HepG2 (cell line): ENCODE results near the gene CTAGE8. TPM values are rescaled to one million over a fixed set of nuclear protein-coding genes. Genes with fewer than 3 reads are reported as not detected.
"Not testable (repeated sequence)": the region's sequence is repeated elsewhere in the genome, so short reads cannot be mapped to it uniquely, and the experiment has no call there.

Source experiments
- ATAC-seq: fragments of 200-7000 bp; cut with Tn5 transposase; 3 replicates; pipeline ENCODE4 v1.9.1; 2020; ENCODE audit warnings: mild to moderate bottlenecking, moderate library complexity
- BruUV-seq: library from RNA; stranded (reverse); fragments of 400-500 nt; replicated peaks from 2 replicates; lab custom pipeline; 2021; lab: Mats Ljungman, UMichigan
- CTCF ChIA-PET: fragments of 300-600 bp; formaldehyde crosslinking; extraction: SDS; loops from one replicate; lab custom pipeline; 2021; ENCODE audit warnings: low total read pairs, inconsistent platforms, low intra/inter-chr PET ratio; lab: Yijun Ruan, JAX
- POLR2A ChIA-PET: fragments of 350-600 bp; sonication (Branson Sonifier 250); formaldehyde crosslinking; loops from one replicate; lab custom pipeline; 2020; ENCODE audit warnings: antibody characterized with exemption, inconsistent platforms; lab: Yijun Ruan, JAX
- DNase-seq: peaks from one replicate; pipeline ENCODE4 v3.0.0-alpha.2; 2015; ENCODE audit warnings: low spot score
- FAIRE-seq: peaks from 3 replicates; lab custom pipeline; 2011; peaks lifted over from hg19 to GRCh38; lab: Jason Lieb, UNC
- H2AFZ ChIP-seq: one replicate; pipeline ENCODE4 v1.6.1; 2011; ENCODE audit warnings: low read length, inconsistent platforms
- H3K27ac ChIP-seq: fragments of 300-600 bp; 3 replicates; pipeline ENCODE4 v1.8.0; 2011; ENCODE audit warnings: mixed run types, mild to moderate bottlenecking, mixed read lengths, low read length, inconsistent platforms; ENCODE audit not compliant: insufficient read depth; ENCODE audit errors: extremely low read length
- H3K27me3 ChIP-seq, 2 experiments: fragments of 200-600 bp in 1 of 2; 2 replicates in 1 of 2; 3 replicates in 1 of 2; pipeline versions ENCODE4 v1.6.0 to v1.8.0; 2011; ENCODE audit warnings: low read length in 2 of 2, mild to moderate bottlenecking in 2 of 2, moderate library complexity in 2 of 2, inconsistent platforms in 1 of 2; ENCODE audit not compliant: insufficient read depth in 2 of 2, control insufficient read depth in 1 of 2
- H3K36me3 ChIP-seq, 2 experiments: fragments of 200-600 bp in 1 of 2; replicated peaks in 1 of 2; 2 replicates in 1 of 2; 3 replicates in 1 of 2; pipeline versions ENCODE4 v1.5.1 to v1.8.0; 2011; ENCODE audit warnings: low read length in 2 of 2, inconsistent platforms in 1 of 2; ENCODE audit not compliant: insufficient read depth in 2 of 2, control insufficient read depth in 1 of 2
- H3K4me1 ChIP-seq: 2 replicates; pipeline ENCODE4 v1.5.1; 2012; ENCODE audit warnings: low read length, inconsistent platforms; ENCODE audit not compliant: insufficient read depth
- H3K4me2 ChIP-seq: 2 replicates; pipeline ENCODE4 v1.6.0; 2011; ENCODE audit warnings: low read depth, low read length, inconsistent platforms
- H3K4me3 ChIP-seq, 3 experiments: fragments of 200-600 bp in 1 of 3; sonication (generic), shearing (Covaris generic) in 1 of 3; replicated peaks in 1 of 3; 2 replicates each; pipeline ENCODE4 v1.5.1; 2011 to 2016; ENCODE audit warnings: low read length in 3 of 3, inconsistent platforms in 2 of 3, low read depth in 2 of 3, mild to moderate bottlenecking in 2 of 3, control low read depth in 1 of 3, mixed read lengths in 1 of 3; ENCODE audit not compliant: insufficient read depth in 1 of 3
- H3K79me2 ChIP-seq: one replicate; pipeline ENCODE4 v1.6.1; 2011; ENCODE audit warnings: low read length, inconsistent platforms; ENCODE audit not compliant: insufficient read depth
- H3K9ac ChIP-seq: 2 replicates; pipeline ENCODE4 v1.6.0; 2011; ENCODE audit warnings: mild to moderate bottlenecking, low read depth, low read length, inconsistent platforms; ENCODE audit not compliant: insufficient read depth
- H3K9me3 ChIP-seq: 2 replicates; pipeline ENCODE4 v1.5.1; 2012; ENCODE audit warnings: mild to moderate bottlenecking, low read length
- H4K20me1 ChIP-seq: 2 replicates; pipeline ENCODE4 v1.6.0; 2011; ENCODE audit warnings: inconsistent platforms, mild to moderate bottlenecking, low read length, moderate library complexity; ENCODE audit not compliant: insufficient read depth
- WGBS: methylation state at CpG from one replicate; pipeline ENCODE4 v1.1.6; 2017; ENCODE audit warnings: low lambda C conversion rate; 5-methylcytosine and 5-hydroxymethylcytosine counted together
- in situ Hi-C: cut with HindIII; loops from 2 replicates; pipeline ENCODE4 v1.10.0; 2017; ENCODE audit warnings: low pct_unique_long_range_greater_than_20kb; ENCODE audit not compliant: extremely low pct_ligation_motif_present
- intact Hi-C: fragments of 100-400 bp; cut with micrococcal nuclease; formaldehyde crosslinking; loops from one replicate; pipeline ENCODE4 v1.10.0; 2022; ENCODE audit not compliant: unreplicated experiment
- polyA plus RNA-seq, 8 experiments: library from polyadenylated mRNA; depleted of rRNA in 3 of 8; stranded (reverse) in 7 of 8; unstranded in 1 of 8; fragments of >200 nt; fragmentation: Illumina TruSeq in 4 of 8; extraction: Trizol in 4 of 8; gene quantifications; 2 replicates each; pipeline versions ENCODE4 v1.2.1 to v1.2.3, GENCODE V29; 2011 to 2016; ENCODE audit warnings: low read depth in 4 of 8, missing spikeins in 1 of 8, mixed read lengths in 1 of 8; ENCODE audit not compliant: insufficient read depth in 1 of 8
- total RNA-seq, 5 experiments: library from RNA; depleted of rRNA; stranded (reverse); fragments of >200 nt; fragmentation: Illumina TruSeq; extraction: Trizol; gene quantifications; 2 replicates each; pipeline ENCODE4 v1.2.3, GENCODE V29; 2016; ENCODE audit warnings: low read depth in 1 of 5

Gene CTAGE8
- total and polyA plus RNA-seq, 2 of the 13 experiments (the other 11 are each of a cell fraction or from before 2014, with no cell fraction given), result not detected

DNA sequence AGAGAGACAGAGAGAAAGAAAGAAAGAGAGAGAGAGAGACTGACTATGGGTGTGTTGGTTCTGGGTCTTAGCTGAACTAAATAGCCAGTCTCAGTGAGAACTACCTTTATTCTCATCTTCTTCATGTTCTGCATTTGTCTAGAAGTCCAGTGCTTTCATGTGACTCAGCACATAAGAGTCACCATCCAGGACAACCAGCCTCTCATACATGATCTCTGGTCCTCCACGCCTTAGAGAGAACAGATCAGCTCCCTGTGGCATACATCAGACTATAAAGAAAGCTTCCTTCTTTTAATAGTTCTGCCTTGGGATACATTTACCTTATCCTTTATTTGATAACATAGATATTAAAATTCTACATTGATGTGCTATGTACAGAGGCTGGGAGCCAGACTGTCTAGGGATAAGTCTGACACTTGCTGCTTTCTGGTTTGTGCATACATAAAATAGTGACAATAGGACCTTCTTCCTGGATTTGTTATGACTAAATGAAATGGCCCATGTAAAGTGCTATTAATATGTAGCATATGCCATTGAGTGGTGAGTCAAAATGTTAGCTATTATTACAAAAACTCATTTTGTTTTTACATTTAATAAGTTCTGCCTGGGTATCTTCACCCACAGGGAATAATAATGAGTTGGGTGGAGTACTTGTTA lies 21.3 kb downstream of the CTAGE8 start:
- not testable (repeated sequence) for ATAC-seq, H3K9ac ChIP-seq

DNA sequence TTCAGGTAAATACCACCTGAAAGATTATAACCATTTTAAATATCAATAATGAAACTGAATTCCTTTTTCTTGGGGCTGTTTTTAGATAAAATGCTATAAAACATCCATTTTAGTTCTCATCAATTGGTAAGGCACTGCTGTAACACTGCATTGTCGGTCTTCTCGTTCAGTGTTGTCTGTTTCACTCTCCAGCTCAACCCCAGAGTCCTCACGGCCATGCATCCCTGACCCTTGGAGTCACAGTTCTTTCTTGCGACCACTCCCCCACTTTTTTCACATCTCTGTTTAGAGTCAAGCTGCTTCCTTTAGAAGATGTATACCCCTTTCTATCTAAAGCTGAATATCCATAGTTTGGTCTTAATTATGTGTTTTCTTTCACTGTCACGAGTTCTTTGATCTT lies 22.1 kb downstream of the CTAGE8 start:
- H3K36me3 ChIP-seq, result not testable (repeated sequence)

More for the DNA sequence above, 21.3 kb downstream of the CTAGE8 start:
- FAIRE-seq, H3K4me3 ChIP-seq, H3K36me3 ChIP-seq, H3K4me2 ChIP-seq, POLR2A ChIA-PET, CTCF ChIA-PET, DNase-seq, H2AFZ ChIP-seq, in situ Hi-C loops, H3K4me1 ChIP-seq, H3K79me2 ChIP-seq, H3K27me3 ChIP-seq, intact Hi-C loops, H4K20me1 ChIP-seq, H3K9me3 ChIP-seq, BruUV-seq, H3K27ac ChIP-seq: not testable (repeated sequence)
- WGBS, result no CpG with 5 or more reads among the region's 1 CpG

DNA sequence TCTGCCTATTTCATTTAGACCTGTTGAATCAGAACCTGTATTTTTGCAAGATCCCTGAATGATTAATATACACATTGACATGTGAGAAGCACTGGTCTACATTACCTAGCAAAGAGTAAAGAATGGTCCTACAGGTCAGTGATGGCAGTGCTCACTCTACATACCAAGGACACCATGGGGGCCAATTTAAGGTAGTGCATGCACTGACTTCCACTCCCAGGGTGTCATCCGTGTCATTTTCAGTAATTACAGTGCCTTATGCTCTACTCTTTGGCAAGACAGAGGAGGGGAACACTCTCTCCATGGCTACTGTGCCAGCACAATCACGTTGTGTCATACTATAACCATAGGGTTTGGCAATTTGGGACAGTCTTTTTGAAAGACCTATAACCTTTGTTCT lies 23.7 kb downstream of the CTAGE8 start:
- H3K4me3 ChIP-seq, CTCF ChIA-PET, in situ Hi-C loops, H3K27me3 ChIP-seq, POLR2A ChIA-PET, H4K20me1 ChIP-seq, H3K9me3 ChIP-seq, H3K79me2 ChIP-seq, H3K27ac ChIP-seq, DNase-seq, H3K4me2 ChIP-seq, H3K9ac ChIP-seq, FAIRE-seq, H2AFZ ChIP-seq, H3K4me1 ChIP-seq, intact Hi-C loops, H3K36me3 ChIP-seq, BruUV-seq, ATAC-seq: not testable (repeated sequence)
- WGBS, result no CpG with 5 or more reads among the region's 2 CpGs

More for the DNA sequence above, 22.1 kb downstream of the CTAGE8 start:
- H3K9me3 ChIP-seq, ATAC-seq, CTCF ChIA-PET, BruUV-seq, in situ Hi-C loops, DNase-seq, H3K4me3 ChIP-seq, POLR2A ChIA-PET, H3K9ac ChIP-seq, FAIRE-seq, H3K4me2 ChIP-seq, H4K20me1 ChIP-seq, H2AFZ ChIP-seq, H3K27ac ChIP-seq, H3K27me3 ChIP-seq, intact Hi-C loops, H3K4me1 ChIP-seq, H3K79me2 ChIP-seq: not testable (repeated sequence)
- no CpG with 5 or more reads among the region's 5 CpGs for WGBS

DNA sequence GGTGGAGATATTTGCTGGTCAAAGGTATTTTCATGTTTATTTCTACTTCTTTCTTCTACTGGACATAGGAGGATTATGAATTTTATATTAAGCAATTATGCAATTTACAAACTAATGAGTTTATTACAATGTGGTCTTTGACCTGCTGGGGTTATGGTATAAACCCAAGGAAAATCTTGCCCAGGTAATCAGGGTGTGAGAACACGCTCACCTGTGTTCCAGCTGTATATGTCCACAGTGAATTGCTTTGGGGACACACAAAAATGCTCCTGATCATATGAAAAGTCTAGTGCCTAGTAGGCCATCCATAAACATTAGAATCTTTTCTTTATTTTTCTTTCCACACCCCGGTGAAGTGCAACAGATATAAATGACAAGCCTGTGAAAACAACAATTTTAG lies 29.7 kb downstream of the CTAGE8 start, which contains the start of gene OR2A42:
Gene OR2A42 (minus strand): TSS at position 241 of the 400 bp plus-strand sequence. CDS start 6,762 bp downstream, outside the sequence.
- BruUV-seq, H3K4me2 ChIP-seq, ATAC-seq, H3K4me1 ChIP-seq, POLR2A ChIA-PET, H3K79me2 ChIP-seq, H3K9ac ChIP-seq, CTCF ChIA-PET, H4K20me1 ChIP-seq, DNase-seq, H3K27ac ChIP-seq, H3K36me3 ChIP-seq, H2AFZ ChIP-seq, H3K27me3 ChIP-seq, intact Hi-C loops, H3K4me3 ChIP-seq, H3K9me3 ChIP-seq, FAIRE-seq, in situ Hi-C loops: not testable (repeated sequence)
- 0% methylated on average over 1 of the region's 2 CpGs for WGBS
